GM23338 (cell line): ENCODE measurements around the gene KIT.

Experiments used
- CREB1 ChIP-seq: fragments of 250-450 bp; sonication (Bioruptor Pico); IDR thresholded peaks from 2 replicates; pipeline ENCODE4 v1.5.0; 2020; ENCODE audit warnings: low read depth, mild to moderate bottlenecking, moderate library complexity
- CTCF ChIP-seq, 2 experiments: fragments of 200-600 bp in 1 of 2; sonication (generic) in 1 of 2; conservative IDR thresholded peaks; 2 replicates each; pipeline versions ENCODE4 v1.5.1 to v1.6.1; 2016 to 2017; ENCODE audit warnings: antibody characterized with exemption in 2 of 2, low read depth in 2 of 2, mild to moderate bottlenecking in 2 of 2, moderate library complexity in 1 of 2
- EZH2 ChIP-seq: fragments of 200-600 bp; sonication (generic); IDR thresholded peaks from one replicate; pipeline ENCODE4 v1.8.0; 2017; ENCODE audit warnings: antibody characterized with exemption, mild to moderate bottlenecking, low read depth; ENCODE audit not compliant: unreplicated experiment
- EZH2phosphoT487 ChIP-seq: fragments of 200-600 bp; sonication (generic); IDR thresholded peaks from one replicate; pipeline ENCODE4 v1.8.1; 2018; ENCODE audit warnings: antibody characterized with exemption; ENCODE audit not compliant: unreplicated experiment
- JUNB ChIP-seq: IDR thresholded peaks from one replicate; pipeline ENCODE4 v1.6.1; 2016; ENCODE audit warnings: antibody characterized with exemption; ENCODE audit not compliant: unreplicated experiment
- NANOG ChIP-seq: IDR thresholded peaks from 2 replicates; pipeline ENCODE4 v1.6.1; 2016; ENCODE audit warnings: antibody characterized with exemption, borderline replicate concordance
- POLR2AphosphoS5 ChIP-seq: IDR thresholded peaks from 2 replicates; pipeline ENCODE4 v1.6.1; 2016; ENCODE audit warnings: antibody characterized with exemption, low read depth
- STAT1 ChIP-seq: IDR thresholded peaks from one replicate; pipeline ENCODE4 v1.6.1; 2016; ENCODE audit warnings: antibody characterized with exemption; ENCODE audit not compliant: unreplicated experiment
- TF ChIP-seq, protein P1 (sequence below): IDR thresholded peaks from one replicate; pipeline ENCODE4 v1.6.1; 2018; ENCODE audit warnings: antibody characterized with exemption; ENCODE audit not compliant: unreplicated experiment
- TF ChIP-seq, protein P2 (sequence below): IDR thresholded peaks from 2 replicates; pipeline ENCODE4 v1.6.1; 2016; ENCODE audit warnings: antibody characterized with exemption

GRCh38 chr4:54731976-54732375, 74.2 kb downstream of the KIT start:
- TF ChIP-seq CTCF (conservative IDR thresholded peaks at IDR 0.05; ENCODE audit: low read depth in 2 of 2) (no peak), POLR2AphosphoS5 (no peak), NANOG (no peak), EZH2phosphoT487 (no peak), EZH2 (no peak), JUNB (no peak), CREB1 (CRISPR knock-in tag) (no peak), STAT1 (no peak)
- TF ChIP-seq, protein P1, sequence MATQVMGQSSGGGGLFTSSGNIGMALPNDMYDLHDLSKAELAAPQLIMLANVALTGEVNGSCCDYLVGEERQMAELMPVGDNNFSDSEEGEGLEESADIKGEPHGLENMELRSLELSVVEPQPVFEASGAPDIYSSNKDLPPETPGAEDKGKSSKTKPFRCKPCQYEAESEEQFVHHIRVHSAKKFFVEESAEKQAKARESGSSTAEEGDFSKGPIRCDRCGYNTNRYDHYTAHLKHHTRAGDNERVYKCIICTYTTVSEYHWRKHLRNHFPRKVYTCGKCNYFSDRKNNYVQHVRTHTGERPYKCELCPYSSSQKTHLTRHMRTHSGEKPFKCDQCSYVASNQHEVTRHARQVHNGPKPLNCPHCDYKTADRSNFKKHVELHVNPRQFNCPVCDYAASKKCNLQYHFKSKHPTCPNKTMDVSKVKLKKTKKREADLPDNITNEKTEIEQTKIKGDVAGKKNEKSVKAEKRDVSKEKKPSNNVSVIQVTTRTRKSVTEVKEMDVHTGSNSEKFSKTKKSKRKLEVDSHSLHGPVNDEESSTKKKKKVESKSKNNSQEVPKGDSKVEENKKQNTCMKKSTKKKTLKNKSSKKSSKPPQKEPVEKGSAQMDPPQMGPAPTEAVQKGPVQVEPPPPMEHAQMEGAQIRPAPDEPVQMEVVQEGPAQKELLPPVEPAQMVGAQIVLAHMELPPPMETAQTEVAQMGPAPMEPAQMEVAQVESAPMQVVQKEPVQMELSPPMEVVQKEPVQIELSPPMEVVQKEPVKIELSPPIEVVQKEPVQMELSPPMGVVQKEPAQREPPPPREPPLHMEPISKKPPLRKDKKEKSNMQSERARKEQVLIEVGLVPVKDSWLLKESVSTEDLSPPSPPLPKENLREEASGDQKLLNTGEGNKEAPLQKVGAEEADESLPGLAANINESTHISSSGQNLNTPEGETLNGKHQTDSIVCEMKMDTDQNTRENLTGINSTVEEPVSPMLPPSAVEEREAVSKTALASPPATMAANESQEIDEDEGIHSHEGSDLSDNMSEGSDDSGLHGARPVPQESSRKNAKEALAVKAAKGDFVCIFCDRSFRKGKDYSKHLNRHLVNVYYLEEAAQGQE, result no peak
- TF ChIP-seq, protein P2, sequence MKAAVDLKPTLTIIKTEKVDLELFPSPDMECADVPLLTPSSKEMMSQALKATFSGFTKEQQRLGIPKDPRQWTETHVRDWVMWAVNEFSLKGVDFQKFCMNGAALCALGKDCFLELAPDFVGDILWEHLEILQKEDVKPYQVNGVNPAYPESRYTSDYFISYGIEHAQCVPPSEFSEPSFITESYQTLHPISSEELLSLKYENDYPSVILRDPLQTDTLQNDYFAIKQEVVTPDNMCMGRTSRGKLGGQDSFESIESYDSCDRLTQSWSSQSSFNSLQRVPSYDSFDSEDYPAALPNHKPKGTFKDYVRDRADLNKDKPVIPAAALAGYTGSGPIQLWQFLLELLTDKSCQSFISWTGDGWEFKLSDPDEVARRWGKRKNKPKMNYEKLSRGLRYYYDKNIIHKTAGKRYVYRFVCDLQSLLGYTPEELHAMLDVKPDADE, result no peak
